GM12878 (cell line): ENCODE measurements around the gene ANO5. TPM values are rescaled to one million over a fixed set of nuclear protein-coding genes. Genes with fewer than 3 reads are reported as not detected.

Experiments used
- ATAC-seq: fragments of 200-7000 bp; cut with Tn5 transposase; 3 replicates; pipeline ENCODE4 v1.9.1; 2020; ENCODE audit warnings: mild to moderate bottlenecking, moderate library complexity
- BruUV-seq: library from RNA; stranded (reverse); fragments of 400-500 nt; replicated peaks from 2 replicates; lab custom pipeline; 2021; lab: Mats Ljungman, UMichigan
- CTCF ChIA-PET: fragments of 300-600 bp; sonication (Branson Sonifier 250); formaldehyde crosslinking; extraction: SDS; loops from one replicate; lab custom pipeline; 2021; ENCODE audit warnings: inconsistent platforms; lab: Yijun Ruan, JAX
- POLR2A ChIA-PET: fragments of 350-600 bp; formaldehyde crosslinking; extraction: SDS; loops from one replicate; lab custom pipeline; 2021; ENCODE audit warnings: inconsistent platforms; lab: Charles Lee
- RAD21 ChIA-PET: fragments of 300-600 bp; sonication (Branson Sonifier 250); formaldehyde crosslinking; loops from one replicate; lab custom pipeline; 2023; ENCODE audit warnings: antibody characterized with exemption; ENCODE audit not compliant: unreplicated experiment; lab: Charles Lee
- SMC1A ChIA-PET: fragments of 300-600 bp; sonication (Branson Sonifier 250); formaldehyde crosslinking; loops from one replicate; lab custom pipeline; 2023; ENCODE audit not compliant: unreplicated experiment, uncharacterized antibody; lab: Charles Lee
- DNase-seq: peaks from one replicate; pipeline ENCODE4 v3.0.0-alpha.2; 2011; ENCODE audit warnings: low read depth, low spot score
- FAIRE-seq: peaks from 3 replicates; lab custom pipeline; 2011; peaks lifted over from hg19 to GRCh38; lab: Jason Lieb, UNC
- H2AFZ ChIP-seq: 2 replicates; pipeline ENCODE4 v1.6.0; 2011; ENCODE audit warnings: low read depth, low read length, control low read depth; ENCODE audit not compliant: control insufficient read depth
- H3K27ac ChIP-seq: 2 replicates; pipeline ENCODE4 v1.5.1; 2011; ENCODE audit warnings: control low read depth; ENCODE audit not compliant: control insufficient read depth, insufficient read depth
- H3K27me3 ChIP-seq, 2 experiments: replicated peaks in 1 of 2; 2 replicates each; pipeline versions ENCODE4 v1.6.0 to v1.6.1; 2011; ENCODE audit warnings: low read length in 1 of 2; ENCODE audit not compliant: control insufficient read depth in 2 of 2, insufficient read depth in 2 of 2
- H3K36me3 ChIP-seq, 2 experiments: 2 replicates each; pipeline ENCODE4 v1.5.1; 2011; ENCODE audit warnings: low read length in 1 of 2; ENCODE audit not compliant: control insufficient read depth in 2 of 2, insufficient read depth in 2 of 2
- H3K4me1 ChIP-seq: 2 replicates; pipeline ENCODE4 v1.6.1; 2011; ENCODE audit warnings: mild to moderate bottlenecking, low read length, moderate library complexity, mixed read lengths; ENCODE audit not compliant: control insufficient read depth, insufficient read depth
- H3K4me2 ChIP-seq: 2 replicates; pipeline ENCODE4 v1.6.0; 2011; ENCODE audit warnings: control low read depth; ENCODE audit not compliant: control insufficient read depth, insufficient read depth
- H3K4me3 ChIP-seq: fragments of 200-600 bp; sonication (generic); 2 replicates; pipeline ENCODE4 v1.5.1; 2016
- H3K79me2 ChIP-seq: 2 replicates; pipeline ENCODE4 v1.6.0; 2011; ENCODE audit warnings: low read length; ENCODE audit not compliant: control insufficient read depth, insufficient read depth
- H3K9ac ChIP-seq: 2 replicates; pipeline ENCODE4 v1.8.0; 2011; ENCODE audit warnings: low read length, control low read depth, mixed read lengths; ENCODE audit not compliant: control insufficient read depth, insufficient read depth
- H3K9me3 ChIP-seq: replicated peaks from 3 replicates; pipeline ENCODE4 v1.5.1; 2011; ENCODE audit warnings: mild to moderate bottlenecking, low read length; ENCODE audit not compliant: control insufficient read depth, insufficient read depth
- H4K20me1 ChIP-seq: 2 replicates; pipeline ENCODE4 v1.6.0; 2011; ENCODE audit not compliant: control insufficient read depth, insufficient read depth
- CBX5 ChIP-seq: sonication (generic); IDR thresholded peaks from 2 replicates; pipeline ENCODE4 v1.6.1; 2016; ENCODE audit warnings: low read depth, moderate library complexity, mild to moderate bottlenecking, inconsistent platforms
- CREB1 ChIP-seq: IDR thresholded peaks from 2 replicates; pipeline ENCODE4 v1.6.1; 2012; ENCODE audit warnings: low read depth, mild to moderate bottlenecking, inconsistent platforms
- EP300 ChIP-seq, 2 experiments: fragments of 150-350 bp in 1 of 2; IDR thresholded peaks; 2 replicates each; pipeline ENCODE4 v1.6.1; 2011 to 2012; ENCODE audit warnings: low read depth in 2 of 2, low read length in 2 of 2, borderline replicate concordance in 1 of 2, improper control_type of control experiment in 1 of 2, inconsistent platforms in 1 of 2; ENCODE audit not compliant: control insufficient read depth in 1 of 2
- FOS ChIP-seq: IDR thresholded peaks from 3 replicates; pipeline ENCODE4 v1.6.1; 2011; ENCODE audit warnings: borderline replicate concordance; ENCODE audit not compliant: insufficient read length; ENCODE audit errors: extremely low read depth
- HDAC2 ChIP-seq: fragments of 200-600 bp; sonication (generic); IDR thresholded peaks from 2 replicates; pipeline ENCODE4 v1.6.1; 2017
- MEF2B ChIP-seq: fragments of 450-650 bp; IDR thresholded peaks from 2 replicates; pipeline ENCODE4 v1.6.1; 2018; ENCODE audit warnings: mild to moderate bottlenecking, moderate library complexity; ENCODE audit not compliant: partially characterized antibody, poor library complexity, severe bottlenecking
- NR2C2 ChIP-seq: IDR thresholded peaks from 2 replicates; pipeline ENCODE4 v1.6.1; 2011; ENCODE audit warnings: borderline replicate concordance, low read depth; ENCODE audit not compliant: control insufficient read depth, insufficient read length
- POLR2AphosphoS5 ChIP-seq: IDR thresholded peaks from 2 replicates; pipeline ENCODE4 v1.6.1; 2011; ENCODE audit warnings: mild to moderate bottlenecking, low read length, inconsistent platforms
- RAD51 ChIP-seq: fragments of 450-650 bp; IDR thresholded peaks from 2 replicates; pipeline ENCODE4 v1.6.1; 2016; ENCODE audit warnings: moderate library complexity, mild to moderate bottlenecking, inconsistent platforms
- SP1 ChIP-seq: IDR thresholded peaks from one replicate; pipeline ENCODE4 v1.6.1; 2011; ENCODE audit warnings: low read depth, low read length
- SRF ChIP-seq, 2 experiments: IDR thresholded peaks; 2 replicates each; pipeline ENCODE4 v1.6.1; 2011; ENCODE audit warnings: low read depth in 2 of 2, low read length in 2 of 2, mild to moderate bottlenecking in 1 of 2, moderate library complexity in 1 of 2
- ZNF24 ChIP-seq: fragments of 450-650 bp; IDR thresholded peaks from 2 replicates; pipeline ENCODE4 v1.6.1; 2017; ENCODE audit warnings: antibody characterized with exemption, mild to moderate bottlenecking
- WGBS: methylation state at CpG from one replicate; pipeline ENCODE4 v1.1.6; 2016; ENCODE audit warnings: low lambda C conversion rate; ENCODE audit not compliant: insufficient replicate concordance, insufficient coverage; ENCODE audit errors: missing lambda C conversion rate; 5-methylcytosine and 5-hydroxymethylcytosine counted together
- in situ Hi-C: fragments of 300-500 bp; cut with MboI; formaldehyde crosslinking; loops from 9 replicates; pipeline ENCODE4 v1.14.3; 2018; ENCODE audit warnings: mixed read lengths
- intact Hi-C: fragments of 100-400 bp; cut with micrococcal nuclease; formaldehyde crosslinking; loops from one replicate; pipeline ENCODE4 v1.14.2; 2022; ENCODE audit not compliant: unreplicated experiment
- polyA plus RNA-seq, 11 experiments: library from polyadenylated mRNA; depleted of rRNA in 4 of 11; unstranded in 6 of 11; stranded (reverse) in 5 of 11; fragments of >200 nt; fragmentation: Nextera tagmentation in 4 of 11; fragmentation: Illumina TruSeq in 1 of 11; extraction: Ambion mirVana in 4 of 11; extraction: Trizol in 1 of 11; gene quantifications; 1 replicate in 1 of 11; 2 replicates in 10 of 11; pipeline versions ENCODE4 v1.2.1 to v1.2.3, GENCODE V29; 2011 to 2016; ENCODE audit warnings: inconsistent platforms in 2 of 11, missing spikeins in 2 of 11, low read depth in 1 of 11
- total RNA-seq, 4 experiments: library from RNA; depleted of rRNA in 3 of 4; stranded (reverse); fragments of >200 nt in 3 of 4; fragmentation: Illumina TruSeq in 1 of 4; extraction: Trizol in 1 of 4; gene quantifications; 2 replicates each; pipeline versions ENCODE4 v1.2.1 to v1.2.3, GENCODE V29; 2013 to 2021
- TF ChIP-seq, protein P1 (sequence below): IDR thresholded peaks from 2 replicates; pipeline ENCODE4 v1.6.1; 2011; ENCODE audit warnings: low read depth, mild to moderate bottlenecking, low read length, moderate library complexity, borderline replicate concordance; ENCODE audit errors: extremely low read depth
- TF ChIP-seq, protein P2 (sequence below): fragments of 450-650 bp; IDR thresholded peaks from 2 replicates; pipeline ENCODE4 v1.6.1; 2017; ENCODE audit warnings: mild to moderate bottlenecking
- TF ChIP-seq, protein P3 (sequence below): fragments of 450-650 bp; IDR thresholded peaks from 2 replicates; pipeline ENCODE4 v1.6.1; 2017; ENCODE audit warnings: mild to moderate bottlenecking, moderate library complexity
- TF ChIP-seq, protein P4 (sequence below): fragments of 450-650 bp; IDR thresholded peaks from 2 replicates; pipeline ENCODE4 v1.6.1; 2016; ENCODE audit warnings: mild to moderate bottlenecking

ANO5 gene
- total and polyA plus RNA-seq, 10 of the 15 experiments (the other 5 are each of a cell fraction or from before 2014, with no cell fraction given) = 1.6 to 10.2 (median 4.1) TPM

DNA sequence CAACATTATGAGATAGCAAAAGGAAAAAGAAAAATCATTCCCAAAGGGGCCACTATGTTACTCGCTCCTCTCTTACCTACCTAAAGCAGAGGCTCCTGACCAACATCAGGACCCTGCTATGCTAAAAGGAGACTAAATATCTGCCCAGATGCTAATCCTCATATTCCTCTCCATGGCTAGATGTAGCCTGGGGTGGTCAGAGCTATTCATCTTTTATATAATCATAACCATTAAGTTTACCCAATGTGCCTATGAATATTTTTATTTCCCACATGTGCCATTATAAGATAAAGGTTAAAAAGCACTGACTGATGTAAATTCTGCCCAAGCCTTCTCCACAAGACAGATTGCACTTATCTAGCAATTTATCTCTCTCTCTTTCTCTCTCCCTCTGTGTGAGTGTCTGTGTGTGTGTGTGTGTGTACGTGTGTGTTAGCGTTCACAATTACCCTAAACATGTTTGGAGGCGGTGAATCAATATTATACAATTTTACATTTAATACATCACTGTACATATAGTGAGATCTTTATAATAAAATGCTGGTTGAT is 41.2 kb upstream of the ANO5 start:
- Histone ChIP-seq H3K27ac (no peak overlapping the region), H3K36me3 (no peaks in the 10 kb centered on the region), H3K9me3 (no peaks in the 10 kb centered on the region), H2AFZ (no peak overlapping the region), H3K4me1 (no peaks in the 10 kb centered on the region), H4K20me1 (no peaks in the 10 kb centered on the region), H3K9ac (no peak overlapping the region), H3K4me3 (no peak overlapping the region), H3K79me2 (no peaks in the 10 kb centered on the region), H3K4me2 (no peak overlapping the region), H3K27me3 (no peaks in the 10 kb centered on the region)
- FAIRE-seq (no peak), ATAC-seq (no peak), DNase-seq (no peak)
- ChIA-PET SMC1A (interaction anchor here (0.6 kb wide), 1 partner anchor 129 kb away, joined by 4 read pairs; no protein-coding TSS in a partner anchor), RAD21 (no interaction called here), CTCF (interaction anchor here (1.6 kb wide), 1 partner anchor 8 kb away, joined by 3 read pairs; no protein-coding TSS in a partner anchor), POLR2A (no interaction called here)
- BruUV-seq = no TSS peak
- intact Hi-C loops = no loop called here
- TF ChIP-seq HDAC2 = no peak
- no peak for TF ChIP-seq EP300 (IDR thresholded peaks at IDR 0.05; ENCODE audit: borderline replicate concordance in 1 of 2, control insufficient read depth in 1 of 2, low read depth in 2 of 2, low read length in 2 of 2)
- TF ChIP-seq ZNF24 = no peak
- TF ChIP-seq POLR2AphosphoS5 = no peak
- TF ChIP-seq SRF (IDR thresholded peaks at IDR 0.05; ENCODE audit: low read depth in 2 of 2, low read length in 2 of 2) = no peak
- TF ChIP-seq FOS = no peak
- TF ChIP-seq CBX5 = no peak
- TF ChIP-seq, protein P1, sequence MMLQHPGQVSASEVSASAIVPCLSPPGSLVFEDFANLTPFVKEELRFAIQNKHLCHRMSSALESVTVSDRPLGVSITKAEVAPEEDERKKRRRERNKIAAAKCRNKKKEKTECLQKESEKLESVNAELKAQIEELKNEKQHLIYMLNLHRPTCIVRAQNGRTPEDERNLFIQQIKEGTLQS = no peak
- no peak for TF ChIP-seq CREB1
- no peak for TF ChIP-seq NR2C2
- TF ChIP-seq, protein P2, sequence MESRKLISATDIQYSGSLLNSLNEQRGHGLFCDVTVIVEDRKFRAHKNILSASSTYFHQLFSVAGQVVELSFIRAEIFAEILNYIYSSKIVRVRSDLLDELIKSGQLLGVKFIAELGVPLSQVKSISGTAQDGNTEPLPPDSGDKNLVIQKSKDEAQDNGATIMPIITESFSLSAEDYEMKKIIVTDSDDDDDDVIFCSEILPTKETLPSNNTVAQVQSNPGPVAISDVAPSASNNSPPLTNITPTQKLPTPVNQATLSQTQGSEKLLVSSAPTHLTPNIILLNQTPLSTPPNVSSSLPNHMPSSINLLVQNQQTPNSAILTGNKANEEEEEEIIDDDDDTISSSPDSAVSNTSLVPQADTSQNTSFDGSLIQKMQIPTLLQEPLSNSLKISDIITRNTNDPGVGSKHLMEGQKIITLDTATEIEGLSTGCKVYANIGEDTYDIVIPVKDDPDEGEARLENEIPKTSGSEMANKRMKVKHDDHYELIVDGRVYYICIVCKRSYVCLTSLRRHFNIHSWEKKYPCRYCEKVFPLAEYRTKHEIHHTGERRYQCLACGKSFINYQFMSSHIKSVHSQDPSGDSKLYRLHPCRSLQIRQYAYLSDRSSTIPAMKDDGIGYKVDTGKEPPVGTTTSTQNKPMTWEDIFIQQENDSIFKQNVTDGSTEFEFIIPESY = no peak
- TF ChIP-seq, protein P3, sequence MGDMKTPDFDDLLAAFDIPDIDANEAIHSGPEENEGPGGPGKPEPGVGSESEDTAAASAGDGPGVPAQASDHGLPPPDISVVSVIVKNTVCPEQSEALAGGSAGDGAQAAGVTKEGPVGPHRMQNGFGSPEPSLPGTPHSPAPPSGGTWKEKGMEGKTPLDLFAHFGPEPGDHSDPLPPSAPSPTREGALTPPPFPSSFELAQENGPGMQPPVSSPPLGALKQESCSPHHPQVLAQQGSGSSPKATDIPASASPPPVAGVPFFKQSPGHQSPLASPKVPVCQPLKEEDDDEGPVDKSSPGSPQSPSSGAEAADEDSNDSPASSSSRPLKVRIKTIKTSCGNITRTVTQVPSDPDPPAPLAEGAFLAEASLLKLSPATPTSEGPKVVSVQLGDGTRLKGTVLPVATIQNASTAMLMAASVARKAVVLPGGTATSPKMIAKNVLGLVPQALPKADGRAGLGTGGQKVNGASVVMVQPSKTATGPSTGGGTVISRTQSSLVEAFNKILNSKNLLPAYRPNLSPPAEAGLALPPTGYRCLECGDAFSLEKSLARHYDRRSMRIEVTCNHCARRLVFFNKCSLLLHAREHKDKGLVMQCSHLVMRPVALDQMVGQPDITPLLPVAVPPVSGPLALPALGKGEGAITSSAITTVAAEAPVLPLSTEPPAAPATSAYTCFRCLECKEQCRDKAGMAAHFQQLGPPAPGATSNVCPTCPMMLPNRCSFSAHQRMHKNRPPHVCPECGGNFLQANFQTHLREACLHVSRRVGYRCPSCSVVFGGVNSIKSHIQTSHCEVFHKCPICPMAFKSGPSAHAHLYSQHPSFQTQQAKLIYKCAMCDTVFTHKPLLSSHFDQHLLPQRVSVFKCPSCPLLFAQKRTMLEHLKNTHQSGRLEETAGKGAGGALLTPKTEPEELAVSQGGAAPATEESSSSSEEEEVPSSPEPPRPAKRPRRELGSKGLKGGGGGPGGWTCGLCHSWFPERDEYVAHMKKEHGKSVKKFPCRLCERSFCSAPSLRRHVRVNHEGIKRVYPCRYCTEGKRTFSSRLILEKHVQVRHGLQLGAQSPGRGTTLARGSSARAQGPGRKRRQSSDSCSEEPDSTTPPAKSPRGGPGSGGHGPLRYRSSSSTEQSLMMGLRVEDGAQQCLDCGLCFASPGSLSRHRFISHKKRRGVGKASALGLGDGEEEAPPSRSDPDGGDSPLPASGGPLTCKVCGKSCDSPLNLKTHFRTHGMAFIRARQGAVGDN = no peak
- TF ChIP-seq RAD51 = no peak
- TF ChIP-seq, protein P4, sequence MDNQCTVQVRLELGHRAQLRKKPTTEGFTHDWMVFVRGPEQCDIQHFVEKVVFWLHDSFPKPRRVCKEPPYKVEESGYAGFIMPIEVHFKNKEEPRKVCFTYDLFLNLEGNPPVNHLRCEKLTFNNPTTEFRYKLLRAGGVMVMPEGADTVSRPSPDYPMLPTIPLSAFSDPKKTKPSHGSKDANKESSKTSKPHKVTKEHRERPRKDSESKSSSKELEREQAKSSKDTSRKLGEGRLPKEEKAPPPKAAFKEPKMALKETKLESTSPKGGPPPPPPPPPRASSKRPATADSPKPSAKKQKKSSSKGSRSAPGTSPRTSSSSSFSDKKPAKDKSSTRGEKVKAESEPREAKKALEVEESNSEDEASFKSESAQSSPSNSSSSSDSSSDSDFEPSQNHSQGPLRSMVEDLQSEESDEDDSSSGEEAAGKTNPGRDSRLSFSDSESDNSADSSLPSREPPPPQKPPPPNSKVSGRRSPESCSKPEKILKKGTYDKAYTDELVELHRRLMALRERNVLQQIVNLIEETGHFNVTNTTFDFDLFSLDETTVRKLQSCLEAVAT = no peak
- no peak for TF ChIP-seq SP1
- TF ChIP-seq MEF2B = no peak
- in situ Hi-C loops = no loop called here
- WGBS = 10% methylated on average over 4 of the region's 4 CpGs
